A549 (cell line): Measurements from ENCODE around the gene KRTAP5-8. TPM values are rescaled to one million over a fixed set of nuclear protein-coding genes. Genes with fewer than 3 reads are reported as not detected.
"Not testable (repeated sequence)": the region's sequence is repeated elsewhere in the genome, so short reads cannot be mapped to it uniquely, and the experiment has no call there.

Source experiments
- ATAC-seq, 2 experiments: fragments of 200-7000 bp in 1 of 2; fragments of >200 bp in 1 of 2; cut with Nextera tagmentation in 1 of 2; cut with Tn5 transposase in 1 of 2; 3 replicates each; pipeline versions ENCODE4 v1.8.0 to v1.9.1; 2018 to 2020; ENCODE audit warnings: mild to moderate bottlenecking in 1 of 2, moderate library complexity in 1 of 2
- CTCF ChIA-PET: fragments of 300-600 bp; sonication (Branson Sonifier 250); formaldehyde crosslinking; extraction: SDS; loops from one replicate; lab custom pipeline; 2021; ENCODE audit warnings: antibody characterized with exemption, inconsistent platforms; lab: Yijun Ruan, JAX
- POLR2A ChIA-PET: fragments of 350-600 bp; formaldehyde crosslinking; extraction: SDS; loops from one replicate; lab custom pipeline; 2021; ENCODE audit warnings: antibody characterized with exemption, inconsistent platforms; lab: Yijun Ruan, JAX
- DNase-seq, 2 experiments: peaks; one replicate each; pipeline versions ENCODE4 v3.0.0 to v3.0.0-alpha.2; 2011 to 2016; ENCODE audit warnings: low read depth in 1 of 2, low spot score in 1 of 2
- FAIRE-seq: peaks from 2 replicates; lab custom pipeline; 2011; peaks lifted over from hg19 to GRCh38; lab: Jason Lieb, UNC
- H3K27ac ChIP-seq, 2 experiments: fragments of >200 bp; sonication (Bioruptor Twin); formaldehyde crosslinking; 3 replicates each; pipeline ENCODE4 v1.5.1; 2016 to 2017
- H3K4me1 ChIP-seq: fragments of >200 bp; sonication (Bioruptor Twin); formaldehyde crosslinking; 3 replicates; pipeline ENCODE4 v1.6.1; 2016
- H3K4me2 ChIP-seq: fragments of >200 bp; sonication (Bioruptor Twin); formaldehyde crosslinking; 3 replicates; pipeline ENCODE4 v1.6.1; 2016
- H3K4me3 ChIP-seq: fragments of >200 bp; sonication (Bioruptor Twin); formaldehyde crosslinking; 3 replicates; pipeline ENCODE4 v1.5.1; 2016
- H3K9me3 ChIP-seq: fragments of >200 bp; sonication (Bioruptor Twin); formaldehyde crosslinking; 3 replicates; pipeline ENCODE4 v1.6.1; 2016
- ATOH8 ChIP-seq: fragments of 250-450 bp; sonication (Bioruptor Pico); IDR thresholded peaks from 2 replicates; pipeline ENCODE4 v1.5.0; 2020; ENCODE audit warnings: low read depth, mild to moderate bottlenecking, moderate library complexity
- BCL3 ChIP-seq: fragments of >200 bp; sonication (Bioruptor Twin); formaldehyde crosslinking; IDR thresholded peaks from 3 replicates; pipeline ENCODE4 v1.6.1; 2016
- CBX8 ChIP-seq: fragments of 200-600 bp; sonication (generic); IDR thresholded peaks from 2 replicates; pipeline ENCODE4 v1.6.1; 2016
- CEBPB ChIP-seq, 2 experiments: fragments of >200 bp in 1 of 2; sonication (Bioruptor Twin) in 1 of 2; formaldehyde crosslinking in 1 of 2; IDR thresholded peaks; 2 replicates each; pipeline ENCODE4 v1.6.1; 2012 to 2016
- CTCF ChIP-seq: fragments of >200 bp; sonication (Bioruptor Twin); formaldehyde crosslinking; IDR thresholded peaks from 3 replicates; pipeline ENCODE4 v1.5.1; 2016
- EHF ChIP-seq: fragments of 250-450 bp; sonication (Bioruptor Pico); IDR thresholded peaks from 2 replicates; pipeline ENCODE4 v1.5.0; 2020; ENCODE audit warnings: mild to moderate bottlenecking
- FOSB ChIP-seq: fragments of 250-450 bp; sonication (Bioruptor Pico); IDR thresholded peaks from 2 replicates; pipeline ENCODE4 v1.5.0; 2020; ENCODE audit warnings: mild to moderate bottlenecking, moderate library complexity
- FOSL2 ChIP-seq, 2 experiments: fragments of 450-650 bp in 1 of 2; fragments of >200 bp in 1 of 2; sonication (Bioruptor Twin) in 1 of 2; formaldehyde crosslinking; IDR thresholded peaks; 2 replicates each; pipeline versions ENCODE4 v1.5.0 to v1.6.1; 2016 to 2020; ENCODE audit warnings: mild to moderate bottlenecking in 1 of 2, moderate library complexity in 1 of 2
- HES2 ChIP-seq: fragments of >200 bp; sonication (Bioruptor Twin); formaldehyde crosslinking; IDR thresholded peaks from 2 replicates; pipeline ENCODE4 v1.6.1; 2016
- KDM1A ChIP-seq: fragments of 200-600 bp; sonication (generic); IDR thresholded peaks from 2 replicates; pipeline ENCODE4 v1.6.1; 2016; ENCODE audit warnings: low read depth, mild to moderate bottlenecking
- KDM5A ChIP-seq: fragments of 200-600 bp; sonication (generic); IDR thresholded peaks from 2 replicates; pipeline ENCODE4 v1.6.1; 2016; ENCODE audit warnings: antibody characterized with exemption, mild to moderate bottlenecking
- NFE2L2 ChIP-seq: fragments of 150-350 bp; conservative IDR thresholded peaks from 2 replicates; pipeline ENCODE4 v1.6.1; 2014; ENCODE audit warnings: low read length
- PBX3 ChIP-seq: IDR thresholded peaks from 2 replicates; pipeline ENCODE4 v1.6.1; 2012
- PHF8 ChIP-seq: fragments of 200-600 bp; sonication (generic); IDR thresholded peaks from 2 replicates; pipeline ENCODE4 v1.6.1; 2016; ENCODE audit warnings: low read depth, mild to moderate bottlenecking, antibody characterized with exemption, moderate library complexity, borderline replicate concordance
- REST ChIP-seq: fragments of 200-600 bp; sonication (generic); IDR thresholded peaks from 2 replicates; pipeline ENCODE4 v1.6.1; 2016; ENCODE audit warnings: antibody characterized with exemption, mild to moderate bottlenecking, moderate library complexity
- RFX5 ChIP-seq: fragments of 450-650 bp; IDR thresholded peaks from 2 replicates; pipeline ENCODE4 v1.7.1; 2014; ENCODE audit warnings: antibody characterized with exemption, mild to moderate bottlenecking, moderate library complexity
- RNF2 ChIP-seq: fragments of 200-600 bp; sonication (generic); IDR thresholded peaks from 2 replicates; pipeline ENCODE4 v1.6.1; 2016; ENCODE audit warnings: low read depth, mild to moderate bottlenecking, antibody characterized with exemption, moderate library complexity, borderline replicate concordance
- SREBF2 ChIP-seq: fragments of 450-650 bp; IDR thresholded peaks from 2 replicates; pipeline ENCODE4 v1.6.1; 2014; ENCODE audit warnings: mild to moderate bottlenecking, moderate library complexity
- TFCP2L1 ChIP-seq: fragments of 250-450 bp; sonication (Bioruptor Pico); IDR thresholded peaks from 2 replicates; pipeline ENCODE4 v1.5.0; 2021; ENCODE audit warnings: mild to moderate bottlenecking
- ZNF302 ChIP-seq: fragments of 250-450 bp; sonication (Bioruptor Pico); IDR thresholded peaks from 2 replicates; pipeline ENCODE4 v1.9.0; 2021; ENCODE audit warnings: inconsistent platforms, mild to moderate bottlenecking, moderate library complexity
- ZSCAN20 ChIP-seq: fragments of 250-450 bp; sonication (Bioruptor Pico); IDR thresholded peaks from 2 replicates; pipeline ENCODE4 v1.8.0; 2022; ENCODE audit warnings: mild to moderate bottlenecking, moderate library complexity
- WGBS: methylation state at CpG from one replicate; pipeline ENCODE4 v1.1.6; 2017; ENCODE audit errors: missing lambda C conversion rate; 5-methylcytosine and 5-hydroxymethylcytosine counted together
- polyA plus RNA-seq, 4 experiments: library from polyadenylated mRNA; depleted of rRNA in 3 of 4; stranded (reverse); fragments of >200 nt; fragmentation: RNase III in 1 of 4; extraction: RNeasy Plus Mini Kit Qiagen cat#74134 plus additional on column Dnase treatment in 1 of 4; gene quantifications; 2 replicates in 3 of 4; 3 replicates in 1 of 4; pipeline ENCODE4 v1.2.3, GENCODE V29; 2011 to 2017

Gene KRTAP5-8
- polyA plus RNA-seq, 2 of the 4 experiments (the other 2 are of a cell fraction): not detected

GRCh38 chr11:71539017-71539416, 1.2 kb downstream of the KRTAP5-8 start (continued):
- no peak for TF ChIP-seq FOSL2 (IDR thresholded peaks at IDR 0.05)
- no peak for TF ChIP-seq FOSL2 (CRISPR knock-in tag; IDR thresholded peaks at IDR 0.05)
- no peak for TF ChIP-seq HES2
- no peak for TF ChIP-seq RFX5
- TF ChIP-seq PHF8: no peak

- CTCF ChIA-PET, H3K4me3 ChIP-seq: not testable (repeated sequence)
Observed at GRCh38 chr11:71539971-71540370, 2.1 kb downstream of the KRTAP5-8 start.

GRCh38 chr11:71540521-71541304, 2.9 kb downstream of the KRTAP5-8 start:
- H3K4me1 ChIP-seq, POLR2A ChIA-PET, FAIRE-seq, ATAC-seq, H3K4me3 ChIP-seq, DNase-seq, H3K9me3 ChIP-seq, H3K4me2 ChIP-seq, H3K27ac ChIP-seq: not testable (repeated sequence)
- 54% methylated on average over 9 of the region's 9 CpGs for WGBS
- CTCF ChIA-PET: interaction anchor here (1.5 kb wide), 1 partner anchor 22 kb away, joined by 3 read pairs; no protein-coding TSS in a partner anchor

More at GRCh38 chr11:71539971-71540370, 2.1 kb downstream of the KRTAP5-8 start:
- H3K4me2 ChIP-seq, ATAC-seq, H3K9me3 ChIP-seq, H3K4me1 ChIP-seq, H3K27ac ChIP-seq, FAIRE-seq, POLR2A ChIA-PET, DNase-seq: not testable (repeated sequence)
- 80% methylated on average over 11 of the region's 11 CpGs for WGBS

GRCh38 chr11:71542382-71542781, 4.6 kb downstream of the KRTAP5-8 start:
- ChIA-PET POLR2A (no interaction called here), CTCF (no interaction called here)
- DNase-seq (no peak), FAIRE-seq (no peak), ATAC-seq (no peak)
- Histone ChIP-seq H3K4me1 (no peaks in the 10 kb centered on the region), H3K27ac (no peak overlapping the region), H3K4me3 (no peak overlapping the region), H3K9me3 (peaks cover 2% of the 10 kb centered on the region; the same call in 1 of the 3 replicates), H3K4me2 (no peak overlapping the region)
- TF ChIP-seq REST (no peak), NFE2L2 (no peak), RFX5 (no peak), EHF (CRISPR knock-in tag) (no peak), BCL3 (no peak), PBX3 (no peak), RNF2 (no peak), FOSL2 (IDR thresholded peaks at IDR 0.05) (no peak), FOSL2 (CRISPR knock-in tag; IDR thresholded peaks at IDR 0.05) (no peak), CTCF (no peak), KDM5A (no peak), FOSB (no peak), CEBPB (IDR thresholded peaks at IDR 0.05) (no peak), CBX8 (no peak), TFCP2L1 (no peak), KDM1A (no peak), ZSCAN20 (no peak), ZNF302 (CRISPR knock-in tag) (no peak), SREBF2 (no peak), ATOH8 (CRISPR knock-in tag) (no peak)
- WGBS: 61% methylated on average over 7 of the region's 7 CpGs
